SK-N-MC (cell line): ENCODE results near the gene MYB.

ENCODE experiments used
- EZH2 ChIP-seq: fragments of 200-600 bp; sonication (generic); IDR thresholded peaks from one replicate; pipeline ENCODE4 v1.6.1; 2017; ENCODE audit warnings: antibody characterized with exemption
- POLR2AphosphoS5 ChIP-seq: IDR thresholded peaks from 2 replicates; pipeline ENCODE4 v1.6.1; 2012; ENCODE audit warnings: mild to moderate bottlenecking, low read depth, low read length, borderline replicate concordance

DNA sequence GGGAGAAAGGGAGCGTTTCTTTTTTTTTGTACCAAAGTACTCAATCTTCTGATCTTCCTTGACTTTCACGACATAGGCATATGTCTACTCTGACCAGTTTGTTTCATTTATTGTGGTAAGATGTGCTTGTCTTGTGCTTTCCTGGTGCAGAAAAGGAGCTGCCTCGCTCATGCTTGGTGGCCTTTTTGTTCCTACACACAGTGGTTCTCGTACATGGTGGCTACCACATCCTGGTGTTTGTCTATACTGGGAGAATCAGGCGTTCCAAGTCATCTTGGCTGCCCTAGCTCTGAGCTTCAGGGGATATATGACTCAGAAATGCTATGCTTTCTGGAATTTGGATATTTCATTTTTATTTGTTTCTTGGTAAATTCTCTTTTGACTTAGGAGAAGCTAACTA lies 31.8 kb downstream of the MYB start:
- no peak for TF ChIP-seq EZH2
- no peak for TF ChIP-seq POLR2AphosphoS5
